ENCODE results near the gene USP46. TPM values are rescaled to one million over a fixed set of nuclear protein-coding genes. Genes with fewer than 3 reads are reported as not detected.

USP46 gene
- total RNA-seq, 1 donor from 2014 or later, result 76.4 TPM

GRCh38 chr4:52576961-52577623, 82.0 kb downstream of the USP46 start:
- Histone ChIP-seq H3K9me3 (replicated peaks) (no peaks in the 10 kb centered on the region), H3K4me3 (no peak overlapping the region), H3K27me3 (ENCODE audit: low read depth) (no peaks in the 10 kb centered on the region), H3K4me1 (peaks cover 21% of the 10 kb centered on the region), H3K36me3 (no peaks in the 10 kb centered on the region), H3K27ac (replicated peaks) (no peak overlapping the region)
- TF ChIP-seq CTCF (IDR thresholded peaks at IDR 0.05; ENCODE audit: borderline replicate concordance), result no peak
- DNase-seq, result no peak
- intact Hi-C loops (cut with micrococcal nuclease), result no loop called here

GRCh38 chr4:52576326-52576725, 82.8 kb downstream of the USP46 start:
- TF ChIP-seq CTCF (IDR thresholded peaks at IDR 0.05; ENCODE audit: borderline replicate concordance), result no peak
- Histone ChIP-seq H3K27me3 (ENCODE audit: low read depth) (no peaks in the 10 kb centered on the region), H3K4me1 (peaks cover 16% of the 10 kb centered on the region), H3K9me3 (replicated peaks) (no peaks in the 10 kb centered on the region), H3K4me3 (no peak overlapping the region), H3K27ac (replicated peaks) (no peak overlapping the region), H3K36me3 (no peaks in the 10 kb centered on the region)
- intact Hi-C loops (cut with micrococcal nuclease), result no loop called here
- no peak for DNase-seq

GRCh38 chr4:52575406-52575805, 83.7 kb downstream of the USP46 start:
- Histone ChIP-seq H3K27ac (replicated peaks) (no peak overlapping the region), H3K4me3 (no peak overlapping the region), H3K9me3 (replicated peaks) (no peaks in the 10 kb centered on the region), H3K27me3 (ENCODE audit: low read depth) (no peaks in the 10 kb centered on the region), H3K4me1 (peaks cover 13% of the 10 kb centered on the region), H3K36me3 (no peaks in the 10 kb centered on the region)
- intact Hi-C loops (cut with micrococcal nuclease), result no loop called here
- DNase-seq, result no peak
- no peak for TF ChIP-seq CTCF (IDR thresholded peaks at IDR 0.05; ENCODE audit: borderline replicate concordance)

GRCh38 chr4:52574036-52574435, 85.1 kb downstream of the USP46 start:
- intact Hi-C loops (cut with micrococcal nuclease), result no loop called here
- no peaks in the 10 kb centered on the region for H3K27me3 ChIP-seq (ENCODE audit: low read depth)

GRCh38 chr4:52573551-52573950, 85.5 kb downstream of the USP46 start:
- TF ChIP-seq CTCF (IDR thresholded peaks at IDR 0.05; ENCODE audit: borderline replicate concordance), result no peak
- H3K4me3 ChIP-seq, result no peak overlapping the region
- intact Hi-C loops (cut with micrococcal nuclease), result no loop called here
- peaks cover 13% of the 10 kb centered on the region for H3K4me1 ChIP-seq
- no peaks in the 10 kb centered on the region for H3K9me3 ChIP-seq (replicated peaks)
- peak overlapping the region; percentile 18 for H3K27ac ChIP-seq (replicated peaks)
- DNase-seq, result no peak
- H3K36me3 ChIP-seq, result no peaks in the 10 kb centered on the region
- H3K27me3 ChIP-seq (ENCODE audit: low read depth), result no peaks in the 10 kb centered on the region

More at GRCh38 chr4:52574036-52574435, 85.1 kb downstream of the USP46 start:
- DNase-seq, result no peak
- no peak for TF ChIP-seq CTCF (IDR thresholded peaks at IDR 0.05; ENCODE audit: borderline replicate concordance)
- Histone ChIP-seq H3K9me3 (replicated peaks) (no peaks in the 10 kb centered on the region), H3K27ac (replicated peaks) (peak overlapping the region; percentile 18), H3K4me3 (no peak overlapping the region), H3K36me3 (no peaks in the 10 kb centered on the region), H3K4me1 (peaks cover 13% of the 10 kb centered on the region)
